Endothelial cell of umbilical vein (primary cell): ENCODE measurements around the gene TOMM5. TPM values are rescaled to one million over a fixed set of nuclear protein-coding genes. Genes with fewer than 3 reads are reported as not detected.

ENCODE experiments used
- BruUV-seq: library from RNA; stranded (reverse); fragments of 400-500 nt; replicated peaks from 2 replicates; lab custom pipeline; 2021; lab: Mats Ljungman, UMichigan
- CTCF ChIA-PET: fragments of 300-600, 350-600 bp; sonication (Branson Sonifier 250); formaldehyde crosslinking; loops from one replicate; lab custom pipeline; 2021; ENCODE audit warnings: antibody characterized with exemption, inconsistent platforms; lab: Charles Lee
- POLR2A ChIA-PET: fragments of 300-600, 350-600 bp; sonication (Branson Sonifier 250); formaldehyde crosslinking; loops from one replicate; lab custom pipeline; 2021; ENCODE audit warnings: antibody characterized with exemption, inconsistent platforms; lab: Charles Lee
- DNase-seq: peaks from one replicate; pipeline ENCODE4 v3.0.0-alpha.2; 2011; ENCODE audit warnings: low read depth, low spot score
- FAIRE-seq: peaks from 2 replicates; lab custom pipeline; 2011; peaks lifted over from hg19 to GRCh38; lab: Jason Lieb, UNC
- H2AFZ ChIP-seq: 2 replicates; pipeline ENCODE4 v1.6.0; 2012; ENCODE audit warnings: low read depth, low read length, control low read depth, inconsistent platforms
- H3K27ac ChIP-seq: 2 replicates; pipeline ENCODE4 v1.5.1; 2011; ENCODE audit warnings: low read depth, mild to moderate bottlenecking, control low read depth, low read length, moderate library complexity; ENCODE audit not compliant: insufficient read depth
- H3K27me3 ChIP-seq, 2 experiments: 2 replicates each; pipeline versions ENCODE4 v1.6.0 to v1.6.1; 2011; ENCODE audit warnings: low read length in 2 of 2, mixed read lengths in 1 of 2; ENCODE audit not compliant: control insufficient read depth in 2 of 2, insufficient read depth in 2 of 2
- H3K36me3 ChIP-seq, 2 experiments: 2 replicates in 1 of 2; 3 replicates in 1 of 2; pipeline ENCODE4 v1.5.1; 2011; ENCODE audit warnings: low read length in 2 of 2, mild to moderate bottlenecking in 1 of 2, moderate library complexity in 1 of 2; ENCODE audit not compliant: control insufficient read depth in 2 of 2, insufficient read depth in 2 of 2; ENCODE audit errors: extremely low read depth in 1 of 2
- H3K4me1 ChIP-seq: 3 replicates; pipeline ENCODE4 v1.5.1; 2011; ENCODE audit warnings: mild to moderate bottlenecking, low read length; ENCODE audit not compliant: control insufficient read depth, insufficient read depth; ENCODE audit errors: extremely low read depth
- H3K4me2 ChIP-seq: 2 replicates; pipeline ENCODE4 v1.6.1; 2011; ENCODE audit warnings: low read length, control low read depth, mixed read lengths; ENCODE audit not compliant: insufficient read depth
- H3K4me3 ChIP-seq, 3 experiments: fragments of 200-600 bp in 1 of 3; sonication (generic), shearing (Covaris generic) in 1 of 3; replicated peaks in 1 of 3; 2 replicates each; pipeline ENCODE4 v1.5.1; 2011 to 2016; ENCODE audit warnings: control low read depth in 3 of 3, low read length in 3 of 3, mild to moderate bottlenecking in 2 of 3, inconsistent platforms in 1 of 3, low read depth in 1 of 3, moderate library complexity in 1 of 3; ENCODE audit not compliant: insufficient read depth in 1 of 3
- H3K79me2 ChIP-seq: 2 replicates; pipeline ENCODE4 v1.6.0; 2012; ENCODE audit warnings: low read length, inconsistent platforms; ENCODE audit not compliant: control insufficient read depth, insufficient read depth
- H3K9ac ChIP-seq: replicated peaks from 2 replicates; pipeline ENCODE3; 2011; ENCODE audit warnings: low read length, control low read depth; ENCODE audit not compliant: insufficient read depth; ENCODE audit errors: extremely low read depth
- H3K9me1 ChIP-seq: replicated peaks from 3 replicates; pipeline ENCODE4 v1.6.0; 2011; ENCODE audit warnings: mild to moderate bottlenecking, low read length; ENCODE audit not compliant: control insufficient read depth, insufficient read depth; ENCODE audit errors: extremely low read depth
- H3K9me3 ChIP-seq: replicated peaks from 2 replicates; pipeline ENCODE4 v1.5.1; 2012; ENCODE audit warnings: low read length, inconsistent platforms; ENCODE audit not compliant: control insufficient read depth, insufficient read depth
- H4K20me1 ChIP-seq: replicated peaks from 2 replicates; pipeline ENCODE3; 2011; ENCODE audit warnings: mild to moderate bottlenecking, low read length; ENCODE audit not compliant: control insufficient read depth, insufficient read depth; ENCODE audit errors: extremely low read depth
- CTCF ChIP-seq, 2 donors: IDR thresholded peaks; 1 replicate in 1 of 2; 2 replicates in 1 of 2; pipeline ENCODE4 v1.5.1; 2011; ENCODE audit warnings: low read length in 2 of 2, mild to moderate bottlenecking in 2 of 2, moderate library complexity in 2 of 2, control low read depth in 1 of 2, inconsistent platforms in 1 of 2, low read depth in 1 of 2; ENCODE audit not compliant: insufficient read depth in 1 of 2; ENCODE audit errors: extremely low read depth in 1 of 2
- EZH2 ChIP-seq: IDR thresholded peaks from 2 replicates; pipeline ENCODE4 v1.6.1; 2012; ENCODE audit warnings: borderline replicate concordance, low read depth, mild to moderate bottlenecking, moderate library complexity, low read length, inconsistent platforms; ENCODE audit not compliant: severe bottlenecking
- FOS ChIP-seq: IDR thresholded peaks from 2 replicates; pipeline ENCODE4 v1.6.1; 2011; ENCODE audit warnings: mild to moderate bottlenecking, low read length, moderate library complexity, borderline replicate concordance; ENCODE audit not compliant: insufficient read depth
- GATA2 ChIP-seq: IDR thresholded peaks from 2 replicates; pipeline ENCODE4 v1.7.0; 2011; ENCODE audit warnings: low read depth, mild to moderate bottlenecking, moderate library complexity, mixed read lengths, low read length; ENCODE audit not compliant: insufficient read length, insufficient read depth
- JUN ChIP-seq: IDR thresholded peaks from 2 replicates; pipeline ENCODE4 v1.6.1; 2011; ENCODE audit warnings: borderline replicate concordance, low read depth; ENCODE audit not compliant: insufficient read length, insufficient read depth
- MAX ChIP-seq: IDR thresholded peaks from 2 replicates; pipeline ENCODE4 v1.6.1; 2011; ENCODE audit not compliant: insufficient read depth, insufficient read length
- MYC ChIP-seq: IDR thresholded peaks from one replicate; pipeline ENCODE4 v1.6.1; 2011; ENCODE audit warnings: mild to moderate bottlenecking, low read depth, low read length
- POLR2A ChIP-seq: IDR thresholded peaks from 2 replicates; pipeline ENCODE4 v1.6.1; 2012; ENCODE audit warnings: low read depth, mild to moderate bottlenecking, control low read depth, low read length
- POLR2AphosphoS5 ChIP-seq: IDR thresholded peaks from 2 replicates; pipeline ENCODE4 v1.6.1; 2012; ENCODE audit warnings: low read depth, mild to moderate bottlenecking, control low read depth, low read length, moderate library complexity; ENCODE audit not compliant: insufficient read depth
- dilution Hi-C: fragments of 300-500 bp; cut with MboI; formaldehyde crosslinking; loops from one replicate; pipeline ENCODE4 v1.15.0; 2019; ENCODE audit warnings: low sequenced_read_pairs; ENCODE audit not compliant: extremely low pct_ligation_motif_present
- intact Hi-C: fragments of 100-400 bp; cut with micrococcal nuclease; formaldehyde crosslinking; loops from one replicate; pipeline ENCODE4 v1.10.0; 2022
- polyA plus RNA-seq, 4 experiments: library from polyadenylated mRNA; depleted of rRNA in 3 of 4; stranded (reverse) in 3 of 4; unstranded in 1 of 4; fragments of >200 nt; gene quantifications; 2 replicates each; pipeline versions ENCODE4 v1.2.1 to v1.2.3, GENCODE V29; 2011 to 2012; ENCODE audit warnings: missing spikeins in 1 of 4
- total RNA-seq: library from RNA; stranded (reverse); gene quantifications from 2 replicates; pipeline ENCODE4 v1.2.3, GENCODE V29; 2021

Gene TOMM5
- total and polyA plus RNA-seq, 2 donors (not counting 3 experiments of a cell fraction or from before 2014, with no cell fraction given): 122 to 147 TPM

- POLR2A ChIA-PET: no interaction called here
These were observed 15.9 kb upstream of the TOMM5 start for GRCh38 chr9:37608250-37608649.

More at GRCh38 chr9:37608250-37608649, 15.9 kb upstream of the TOMM5 start:
- Histone ChIP-seq H3K9ac (no peak overlapping the region), H3K79me2 (no peaks in the 10 kb centered on the region), H4K20me1 (no peaks in the 10 kb centered on the region), H3K4me2 (no peak overlapping the region), H3K27ac (no peak overlapping the region), H3K9me3 (no peaks in the 10 kb centered on the region), H2AFZ (no peak overlapping the region), H3K36me3 (no peaks in the 10 kb centered on the region), H3K27me3 (peaks cover 21 to 33% of the 10 kb centered on the region in 2 experiments), H3K9me1 (no peaks in the 10 kb centered on the region), H3K4me1 (no peaks in the 10 kb centered on the region), H3K4me3 (no peak overlapping the region)
- intact Hi-C loops: no loop called here
- CTCF ChIA-PET: no interaction called here
- no peak for DNase-seq
- dilution Hi-C loops: no loop called here
- TF ChIP-seq MAX: no peak
- no peak for TF ChIP-seq CTCF (IDR thresholded peaks at IDR 0.05; ENCODE audit: extremely low read depth in 1 of 2, insufficient read depth in 1 of 2, low read depth in 1 of 2, low read length in 2 of 2)
- no peak for TF ChIP-seq EZH2
- no peak for TF ChIP-seq JUN
- no peak for TF ChIP-seq MYC
- no peak for TF ChIP-seq GATA2
- no peak for TF ChIP-seq POLR2A
- no peak for TF ChIP-seq POLR2AphosphoS5
- no peak for TF ChIP-seq FOS
- FAIRE-seq: no peak
- no TSS peak for BruUV-seq
